Measurements from ENCODE around the gene LTN1.

- no peak for TF ChIP-seq POLR2A (IDR thresholded peaks at IDR 0.05; ENCODE audit: low read depth, low read length)
- TF ChIP-seq POU2F2 (IDR thresholded peaks at IDR 0.05; ENCODE audit: low read depth, low read length), result no peak
- TF ChIP-seq POLR2AphosphoS5 (IDR thresholded peaks at IDR 0.05; ENCODE audit: low read depth, low read length), result no peak
- no peak for TF ChIP-seq TAF1 (IDR thresholded peaks at IDR 0.05; ENCODE audit: low read depth, low read length)
- TF ChIP-seq SPI1 (IDR thresholded peaks at IDR 0.05; ENCODE audit: low read depth, low read length), result no peak
Observed at GRCh38 chr21:28906841-28907240, 85.8 kb downstream of the LTN1 start.

Data from GM12891 (cell line).